ENCODE data around the gene P2RX6. TPM values are rescaled to one million over a fixed set of nuclear protein-coding genes. Genes with fewer than 3 reads are reported as not detected.
"Not testable (repeated sequence)": the region's sequence is repeated elsewhere in the genome, so short reads cannot be mapped to it uniquely, and the experiment has no call there.

Gene P2RX6
- total RNA-seq, 1 experiment from 2014 or later, result 9.2 TPM

DNA sequence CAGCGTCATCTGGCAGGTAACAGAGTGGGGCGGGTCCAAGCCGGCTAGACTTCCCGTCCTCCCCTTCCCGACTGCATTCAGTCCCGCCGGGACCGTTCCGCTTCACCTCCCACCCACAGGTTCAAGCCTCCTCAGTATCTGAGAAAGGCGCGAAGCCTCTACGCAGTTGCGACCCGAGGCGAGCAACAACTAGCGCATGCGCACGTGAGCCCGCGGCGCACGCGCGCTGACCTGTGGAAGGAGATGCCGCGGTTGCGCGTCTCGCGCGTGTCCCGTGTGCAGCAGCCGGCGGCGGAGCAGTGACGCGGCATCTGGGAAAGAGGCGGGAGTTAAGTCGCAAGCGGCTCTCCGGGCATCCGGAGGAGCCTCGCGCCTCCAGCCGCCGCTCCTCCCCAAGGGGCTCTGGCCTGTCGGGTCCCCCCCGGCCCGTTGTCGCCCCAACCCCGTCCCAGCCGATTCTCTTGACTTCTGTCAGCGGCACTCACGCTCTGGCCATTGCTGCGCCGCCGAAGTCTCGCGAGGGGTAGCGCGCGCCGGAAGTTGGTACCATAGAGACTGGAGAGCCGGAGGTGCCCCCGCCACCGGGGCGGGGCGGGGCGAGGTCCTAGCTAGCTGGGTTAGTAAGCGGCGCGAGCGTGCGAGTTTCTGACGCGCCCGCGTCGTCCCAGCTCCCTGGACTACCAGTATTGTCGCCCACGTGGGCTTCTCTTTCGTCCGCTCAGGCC, 13.2 kb upstream of the P2RX6 start, which contains the start of gene THAP7:
Gene THAP7, minus strand, starts transcription at position 518 of the 725 bp plus-strand sequence. Its CDS starts 207 bp downstream, at position 311.
- in situ Hi-C loops (cut with HindIII; ENCODE audit: low pct_unique_long_range_greater_than_20kb, low sequenced_read_pairs), result no loop called here
- peak; percentile 97 for DNase-seq (ENCODE audit: low read depth)

DNA sequence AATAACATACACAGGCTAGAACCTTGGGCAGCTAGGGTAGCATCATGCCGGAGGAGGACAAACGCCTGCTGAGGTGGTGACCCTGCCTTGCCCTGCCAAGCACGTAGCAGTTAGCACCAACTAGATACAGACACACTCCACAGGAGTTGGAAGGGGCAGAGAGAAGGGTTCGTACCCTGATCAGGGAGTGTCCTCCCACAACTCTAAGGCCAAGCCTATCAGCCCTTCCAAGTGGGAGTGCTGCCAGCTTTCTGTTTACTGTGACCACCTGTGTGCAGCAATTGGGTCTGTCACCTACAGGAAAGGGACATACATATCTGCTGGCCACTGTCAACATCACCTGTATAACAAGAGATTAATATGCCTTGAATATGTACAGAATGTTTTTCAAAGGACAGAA, 11.2 kb upstream of the P2RX6 start:
- in situ Hi-C loops (cut with HindIII; ENCODE audit: low pct_unique_long_range_greater_than_20kb, low sequenced_read_pairs), result no loop called here
- no peak for DNase-seq (ENCODE audit: low read depth)

DNA sequence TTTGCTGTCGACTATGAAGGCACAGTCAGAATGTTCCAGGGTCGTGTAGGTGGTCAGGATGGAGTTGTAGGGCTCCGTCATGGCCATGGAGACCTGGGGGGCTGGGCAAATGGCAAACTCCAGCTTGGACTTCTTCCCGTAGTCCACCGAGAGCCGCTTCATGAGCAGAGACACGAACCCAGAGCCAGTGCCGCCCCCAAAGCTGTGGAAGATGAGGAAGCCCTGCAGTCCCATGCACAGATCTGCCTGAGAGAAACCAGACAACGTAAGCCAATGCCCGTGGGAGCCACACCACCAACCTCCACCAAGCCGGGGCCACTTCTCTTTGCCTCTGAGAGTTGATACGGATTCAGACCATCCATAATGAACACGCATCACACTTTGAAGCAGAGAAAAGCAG, 5.8 kb upstream of the P2RX6 start:
- in situ Hi-C loops (cut with HindIII; ENCODE audit: low pct_unique_long_range_greater_than_20kb, low sequenced_read_pairs); DNase-seq (ENCODE audit: low read depth): not testable (repeated sequence)

- in situ Hi-C loops (cut with HindIII; ENCODE audit: low pct_unique_long_range_greater_than_20kb, low sequenced_read_pairs), result no loop called here
- DNase-seq (ENCODE audit: low read depth), result no peak
Observed at GRCh38 chr22:21009638-21010425, 5.1 kb upstream of the P2RX6 start.

DNA sequence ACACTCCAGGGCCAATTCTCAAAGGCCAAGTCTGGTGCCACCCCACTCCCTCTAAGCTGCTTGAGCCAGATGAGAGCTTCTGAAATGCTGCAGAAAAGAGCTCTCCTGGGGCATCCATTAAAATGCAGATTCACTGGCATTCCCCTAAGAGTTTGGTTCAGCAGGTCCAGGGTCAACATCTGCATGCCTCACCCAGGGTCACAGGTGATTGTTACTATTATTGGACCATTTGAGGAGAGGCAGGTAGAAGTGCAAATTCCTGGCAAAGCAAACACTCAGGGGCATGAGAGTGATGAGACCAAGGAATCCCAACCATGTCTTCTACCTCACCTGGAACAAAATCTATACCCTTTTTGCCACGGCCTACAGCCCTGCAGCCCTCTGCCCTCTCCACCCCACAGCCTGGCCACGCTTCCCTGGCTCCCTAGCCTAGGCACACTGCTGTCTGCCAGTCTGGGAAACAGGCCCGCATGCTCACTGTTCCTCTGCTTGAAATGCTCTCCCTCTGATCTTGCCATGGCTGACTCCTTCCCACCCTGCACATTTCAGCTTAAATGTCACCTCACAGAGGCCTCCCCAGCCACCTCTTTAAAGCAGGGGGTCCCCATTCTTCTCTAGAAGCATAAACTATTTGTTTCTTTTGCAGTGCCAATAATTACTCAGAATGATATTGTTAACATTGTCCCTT, 4.4 kb upstream of the P2RX6 start:
- DNase-seq (ENCODE audit: low read depth), result no peak
- in situ Hi-C loops (cut with HindIII; ENCODE audit: low pct_unique_long_range_greater_than_20kb, low sequenced_read_pairs), result no loop called here

DNA sequence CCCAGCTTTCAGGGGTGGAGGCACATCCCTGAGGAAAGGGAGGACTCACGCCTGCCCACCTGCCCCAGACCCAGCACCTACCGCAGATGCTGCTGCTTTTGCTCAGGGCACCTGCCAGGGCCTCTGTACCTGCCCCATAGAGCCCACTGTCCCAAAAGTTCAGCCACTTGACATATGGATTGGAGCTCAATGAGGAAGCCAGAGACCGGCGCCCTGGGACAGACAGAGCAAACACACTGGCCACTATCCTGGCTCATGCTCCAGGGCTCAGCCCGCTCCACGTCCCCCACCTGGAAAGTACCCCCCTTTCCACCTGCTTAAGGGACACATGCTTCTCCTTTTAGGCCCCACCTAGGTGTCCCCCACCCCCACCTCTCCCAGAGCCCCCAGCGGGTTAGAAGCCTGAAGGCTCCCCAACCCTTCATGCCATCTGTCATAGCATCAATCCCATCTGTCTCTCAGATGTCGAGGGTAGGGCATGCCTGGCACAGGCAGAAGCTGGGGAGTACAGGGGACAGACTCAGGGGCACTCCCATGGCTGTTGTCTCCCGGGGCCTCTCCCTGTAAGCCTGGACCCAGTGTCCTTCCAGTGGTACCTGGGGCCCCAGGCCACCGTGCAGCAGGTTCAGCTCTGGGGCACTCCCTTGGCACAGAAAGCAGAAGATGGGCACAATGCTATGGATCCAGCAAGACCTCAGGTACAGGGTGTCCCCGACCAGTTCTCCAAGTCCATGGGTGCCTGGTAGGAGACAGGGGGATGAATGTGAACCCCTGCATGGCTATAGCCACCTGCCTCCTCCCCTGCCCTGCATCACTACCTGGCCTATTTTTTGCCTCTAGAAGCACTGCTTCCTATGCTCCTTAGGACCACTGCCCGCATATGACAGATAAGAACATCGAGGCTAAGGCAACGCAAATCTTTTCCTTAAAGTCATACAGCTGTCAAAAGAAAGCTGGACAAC, 2.2 kb upstream of the P2RX6 start:
- DNase-seq (ENCODE audit: low read depth), result no peak
- in situ Hi-C loops (cut with HindIII; ENCODE audit: low pct_unique_long_range_greater_than_20kb, low sequenced_read_pairs), result no loop called here

DNA sequence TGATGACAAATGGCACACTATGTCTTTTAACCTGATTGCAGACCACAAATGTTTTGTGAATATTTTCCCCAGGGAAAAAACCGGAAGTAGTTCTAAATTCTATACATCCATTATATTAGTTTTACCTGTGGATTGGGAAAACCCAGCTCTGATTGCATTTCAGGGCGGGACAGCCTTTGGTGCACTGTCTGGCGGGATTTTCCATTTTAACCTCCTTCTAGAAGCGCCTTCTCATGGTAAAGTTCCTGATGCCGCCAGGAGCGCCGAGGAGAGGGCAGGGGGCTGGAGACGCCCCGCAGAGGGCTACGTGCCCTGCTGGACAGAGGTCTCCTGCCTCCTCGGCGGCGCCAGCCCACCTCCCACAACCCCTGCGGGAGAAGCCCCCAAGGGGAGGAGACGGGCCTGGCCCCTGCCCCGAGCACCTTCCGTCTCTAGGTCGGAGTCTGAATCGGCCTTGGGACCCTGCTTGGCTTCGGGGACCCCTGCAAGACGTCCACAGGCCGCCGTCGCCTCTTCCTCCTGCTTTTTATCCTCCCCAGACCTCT, 1.2 kb upstream of the P2RX6 start:
- DNase-seq (ENCODE audit: low read depth), result no peak
- in situ Hi-C loops (cut with HindIII; ENCODE audit: low pct_unique_long_range_greater_than_20kb, low sequenced_read_pairs), result no loop called here

DNA sequence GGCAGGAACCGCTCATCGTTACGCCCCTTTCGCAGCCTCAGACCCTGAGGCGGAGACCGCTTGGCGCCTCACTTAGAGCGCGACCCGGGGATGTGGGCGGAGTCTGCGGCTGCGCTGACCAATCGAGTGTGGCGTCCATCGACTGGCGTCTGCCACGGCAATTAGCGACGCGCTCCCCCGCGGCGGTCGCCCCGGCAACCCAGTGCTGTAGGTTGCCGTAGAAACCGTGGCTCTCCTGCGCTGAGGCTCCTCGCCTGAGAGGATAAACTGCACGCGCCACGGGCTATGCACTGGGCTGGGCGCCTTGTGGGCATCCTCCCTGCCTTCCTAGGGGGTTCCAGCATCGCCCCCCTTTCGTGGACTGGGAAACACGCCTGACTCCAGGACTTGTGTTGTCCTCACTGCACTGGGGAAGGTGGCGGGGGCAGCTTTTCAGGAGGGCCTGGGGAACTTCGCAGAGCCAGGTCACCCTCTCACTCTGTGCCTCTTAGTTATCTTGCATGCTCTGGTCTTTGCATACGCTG, 701 bp upstream of the P2RX6 start:
- in situ Hi-C loops (cut with HindIII; ENCODE audit: low pct_unique_long_range_greater_than_20kb, low sequenced_read_pairs), result no loop called here
- peak; percentile 93 for DNase-seq (ENCODE audit: low read depth)

DNA sequence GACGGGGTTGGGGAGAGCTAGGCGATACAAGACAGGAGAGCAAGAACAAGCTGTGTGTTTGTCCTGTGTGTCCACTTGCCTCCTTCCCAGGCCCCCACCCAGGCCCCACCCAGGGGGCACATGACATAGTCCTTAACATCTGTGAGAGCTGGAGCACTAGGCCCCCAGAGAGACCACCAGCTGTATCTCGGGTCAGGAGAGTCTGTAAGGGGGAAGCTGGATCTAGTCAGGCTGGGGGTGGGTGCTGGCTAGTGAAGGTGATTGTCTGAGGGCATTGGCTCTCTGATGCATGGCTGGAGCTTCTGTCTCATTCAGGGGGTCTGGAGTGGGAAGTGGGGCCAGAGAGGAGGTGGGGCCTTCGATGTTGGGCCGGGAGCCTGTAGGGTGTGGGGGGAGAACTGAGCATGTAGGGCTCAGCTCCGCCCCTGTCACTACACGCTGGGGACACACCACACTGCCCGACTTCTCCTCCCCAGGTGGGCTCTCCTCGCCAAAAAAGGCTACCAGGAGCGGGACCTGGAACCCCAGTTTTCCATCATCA, 571 bp downstream of the P2RX6 start:
- in situ Hi-C loops (cut with HindIII; ENCODE audit: low pct_unique_long_range_greater_than_20kb, low sequenced_read_pairs), result no loop called here
- no peak for DNase-seq (ENCODE audit: low read depth)

DNA sequence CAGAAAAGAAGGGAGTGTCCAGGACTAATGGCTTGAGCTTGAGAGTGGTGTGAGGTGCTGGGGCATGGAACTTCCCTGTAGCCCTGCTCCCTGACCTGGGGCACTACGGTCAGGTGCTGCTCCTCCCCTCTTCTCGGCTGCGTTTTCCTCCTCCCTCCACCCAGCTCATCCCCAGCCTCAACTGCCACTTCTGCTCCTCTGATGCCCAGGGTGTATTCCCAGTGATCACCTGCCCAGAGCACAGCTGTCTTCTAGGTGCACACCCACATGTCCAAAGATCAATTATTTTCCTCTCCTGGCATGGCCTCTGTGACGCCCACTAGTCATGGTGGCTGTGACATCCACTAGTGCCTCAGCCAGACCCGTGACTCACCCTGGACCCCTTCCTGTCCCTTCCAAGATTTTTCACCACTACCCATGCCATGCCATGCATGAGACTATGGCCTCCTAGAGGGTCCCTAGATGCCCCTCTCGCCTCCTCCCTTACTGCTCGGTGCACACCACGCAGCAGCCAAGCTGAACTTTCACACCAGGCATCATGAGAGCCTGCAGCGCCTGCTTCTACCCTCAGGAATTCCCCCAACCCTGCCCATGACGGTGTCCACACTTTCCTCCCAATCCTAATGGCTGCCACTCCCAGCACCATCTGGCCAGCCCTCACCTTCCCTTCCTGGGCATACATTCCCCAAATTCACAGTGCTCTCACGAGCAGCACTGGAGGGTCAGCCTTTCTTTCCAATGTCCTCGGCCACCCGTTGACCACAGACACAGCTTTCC, 1.9 kb downstream of the P2RX6 start:
- in situ Hi-C loops (cut with HindIII; ENCODE audit: low pct_unique_long_range_greater_than_20kb, low sequenced_read_pairs), result no loop called here
- no peak for DNase-seq (ENCODE audit: low read depth)

DNA sequence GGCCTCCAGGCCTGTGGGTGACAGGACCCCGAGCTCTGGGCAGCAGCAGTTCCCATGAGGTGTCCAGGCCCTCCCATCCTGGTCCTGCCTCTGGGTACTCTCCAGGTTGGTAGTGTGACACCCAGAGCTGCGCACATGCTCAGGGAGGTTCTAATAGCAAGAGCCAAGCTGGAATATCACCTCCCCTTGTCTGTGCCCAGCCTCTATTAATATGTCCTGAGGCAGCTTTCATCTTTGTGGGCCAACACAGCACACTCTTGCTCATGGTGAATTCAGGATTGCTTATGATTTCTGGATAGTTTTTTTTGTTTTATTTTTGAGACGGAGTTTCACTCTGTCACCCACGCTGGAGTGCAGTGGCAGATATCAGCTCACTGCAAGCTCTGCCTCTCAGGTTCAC, 3.3 kb downstream of the P2RX6 start:
- no peak for DNase-seq (ENCODE audit: low read depth)
- in situ Hi-C loops (cut with HindIII; ENCODE audit: low pct_unique_long_range_greater_than_20kb, low sequenced_read_pairs), result no loop called here

DNA sequence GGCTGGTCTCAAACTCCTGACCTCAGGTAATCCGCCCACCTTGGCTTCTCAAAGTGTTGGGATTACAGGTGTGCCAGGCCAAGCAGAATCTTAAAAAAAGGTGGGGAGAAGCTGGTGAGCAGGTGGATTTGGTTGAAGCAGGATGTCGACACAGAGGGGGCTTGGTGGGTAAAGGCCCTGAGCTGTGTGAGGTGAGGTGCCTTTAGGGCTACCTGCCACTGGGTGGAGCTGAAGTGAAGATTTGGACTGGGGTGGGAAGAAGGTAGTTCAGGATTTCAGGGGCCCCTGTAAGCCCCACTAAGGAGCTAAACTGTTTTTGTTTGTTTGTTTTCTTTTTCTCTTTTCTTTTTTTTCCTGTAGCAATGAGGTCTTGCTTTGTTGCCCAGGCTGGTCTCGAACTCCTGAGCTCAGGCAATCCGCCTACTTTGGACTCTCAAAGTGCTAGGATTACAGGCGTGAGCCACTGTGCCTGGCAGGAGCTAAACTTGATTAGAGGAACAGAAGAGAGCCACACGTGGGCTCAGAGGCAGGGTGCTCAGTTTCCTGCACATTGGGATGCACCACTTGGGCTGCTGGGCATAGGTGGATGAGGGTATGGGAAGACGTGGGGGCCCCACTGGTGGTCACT, 6.0 kb downstream of the P2RX6 start:
- in situ Hi-C loops (cut with HindIII; ENCODE audit: low pct_unique_long_range_greater_than_20kb, low sequenced_read_pairs), result no loop called here
- no peak for DNase-seq (ENCODE audit: low read depth)

- in situ Hi-C loops (cut with HindIII; ENCODE audit: low pct_unique_long_range_greater_than_20kb, low sequenced_read_pairs), result no loop called here
- no peak for DNase-seq (ENCODE audit: low read depth)
Observed at GRCh38 chr22:21022507-21022906, 7.5 kb downstream of the P2RX6 start.

- in situ Hi-C loops (cut with HindIII; ENCODE audit: low pct_unique_long_range_greater_than_20kb, low sequenced_read_pairs), result no loop called here
- no peak for DNase-seq (ENCODE audit: low read depth)
Observed at GRCh38 chr22:21022955-21023614, 8.1 kb downstream of the P2RX6 start.

- in situ Hi-C loops (cut with HindIII; ENCODE audit: low pct_unique_long_range_greater_than_20kb, low sequenced_read_pairs), result no loop called here
- DNase-seq (ENCODE audit: low read depth), result no peak
Observed at GRCh38 chr22:21025266-21025665, 10.3 kb downstream of the P2RX6 start.
